HFF-Myc (cell line): ENCODE measurements around the gene LTBP1.

Experiments used
- DNase-seq: peaks from one replicate; pipeline ENCODE4 v3.0.0-alpha.2; 2011; ENCODE audit warnings: low read depth; ENCODE audit errors: extremely low read depth
- H3K4me3 ChIP-seq: replicated peaks from 2 replicates; pipeline ENCODE4 v1.5.1; 2011; ENCODE audit warnings: low read depth, mild to moderate bottlenecking, control low read depth, low read length
- TF ChIP-seq, protein P1 (sequence below): IDR thresholded peaks from 2 replicates; pipeline ENCODE4 v1.5.1; 2012; ENCODE audit warnings: mild to moderate bottlenecking, low read depth, low read length, control low read depth; ENCODE audit errors: missing control alignments

The LTBP1 gene

DNA sequence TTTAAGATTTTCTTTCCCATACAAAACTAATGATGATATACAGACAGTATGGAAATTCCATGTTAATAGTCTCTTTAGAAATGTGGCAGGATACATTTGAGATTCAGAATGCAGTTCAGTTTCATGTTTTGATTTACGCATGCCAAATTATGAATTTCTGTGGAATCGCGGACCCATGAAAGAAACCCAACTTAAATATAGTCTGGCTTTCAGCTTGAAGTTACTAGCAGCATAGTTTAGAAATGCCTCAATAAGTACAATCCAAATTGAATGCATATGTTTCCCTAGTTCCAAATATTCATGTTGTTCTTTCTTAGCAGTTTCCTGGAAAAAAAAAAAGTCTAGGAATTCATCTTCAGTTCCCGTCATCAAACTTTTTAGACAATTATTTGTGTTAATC is 365.6 kb downstream of the LTBP1 start:
- TF ChIP-seq, protein P1, sequence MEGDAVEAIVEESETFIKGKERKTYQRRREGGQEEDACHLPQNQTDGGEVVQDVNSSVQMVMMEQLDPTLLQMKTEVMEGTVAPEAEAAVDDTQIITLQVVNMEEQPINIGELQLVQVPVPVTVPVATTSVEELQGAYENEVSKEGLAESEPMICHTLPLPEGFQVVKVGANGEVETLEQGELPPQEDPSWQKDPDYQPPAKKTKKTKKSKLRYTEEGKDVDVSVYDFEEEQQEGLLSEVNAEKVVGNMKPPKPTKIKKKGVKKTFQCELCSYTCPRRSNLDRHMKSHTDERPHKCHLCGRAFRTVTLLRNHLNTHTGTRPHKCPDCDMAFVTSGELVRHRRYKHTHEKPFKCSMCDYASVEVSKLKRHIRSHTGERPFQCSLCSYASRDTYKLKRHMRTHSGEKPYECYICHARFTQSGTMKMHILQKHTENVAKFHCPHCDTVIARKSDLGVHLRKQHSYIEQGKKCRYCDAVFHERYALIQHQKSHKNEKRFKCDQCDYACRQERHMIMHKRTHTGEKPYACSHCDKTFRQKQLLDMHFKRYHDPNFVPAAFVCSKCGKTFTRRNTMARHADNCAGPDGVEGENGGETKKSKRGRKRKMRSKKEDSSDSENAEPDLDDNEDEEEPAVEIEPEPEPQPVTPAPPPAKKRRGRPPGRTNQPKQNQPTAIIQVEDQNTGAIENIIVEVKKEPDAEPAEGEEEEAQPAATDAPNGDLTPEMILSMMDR: no peak
- DNase-seq: no peak
- H3K4me3 ChIP-seq: no peak overlapping the region

DNA sequence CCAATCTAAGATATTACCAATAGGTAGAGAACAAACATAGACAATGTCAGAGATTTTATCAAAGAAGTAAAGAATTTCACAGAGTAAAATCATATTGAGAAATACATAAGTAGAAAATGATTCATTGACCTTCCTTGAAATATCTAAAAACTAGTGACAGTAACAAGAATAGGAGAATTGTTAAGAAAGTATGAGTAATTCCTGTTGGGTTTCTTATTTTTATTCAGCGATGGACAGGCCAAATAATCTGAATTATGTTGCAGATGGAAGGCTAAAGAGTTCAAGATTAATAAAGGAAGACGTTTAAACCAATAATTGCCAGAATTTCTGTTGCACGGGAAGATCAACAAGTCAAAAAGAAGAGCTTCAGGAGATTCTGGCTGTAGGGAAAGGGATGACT is 366.3 kb downstream of the LTBP1 start:
- DNase-seq: no peak
- no peak overlapping the region for H3K4me3 ChIP-seq
- TF ChIP-seq, protein P1: no peak

DNA sequence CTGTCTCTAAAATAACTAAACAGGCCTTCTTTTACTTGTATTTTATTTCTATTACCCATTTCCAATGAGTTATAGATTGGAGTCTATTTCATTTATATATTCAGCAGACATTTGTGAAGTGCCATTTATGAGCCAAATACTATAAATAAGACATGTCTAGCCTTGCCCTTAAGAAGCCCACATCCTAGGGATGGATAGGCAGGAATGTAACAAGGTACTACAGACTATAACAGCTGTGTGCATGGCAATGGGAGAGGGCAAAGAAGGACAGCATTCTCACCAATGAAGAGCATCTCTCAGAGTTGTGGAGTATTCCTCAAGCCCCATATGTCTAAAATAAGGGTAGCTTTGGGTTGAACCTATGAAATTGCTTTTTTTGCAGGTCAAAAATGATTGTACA is 367.8 kb downstream of the LTBP1 start:
- TF ChIP-seq, protein P1: no peak
- H3K4me3 ChIP-seq: no peak overlapping the region
- no peak for DNase-seq

DNA sequence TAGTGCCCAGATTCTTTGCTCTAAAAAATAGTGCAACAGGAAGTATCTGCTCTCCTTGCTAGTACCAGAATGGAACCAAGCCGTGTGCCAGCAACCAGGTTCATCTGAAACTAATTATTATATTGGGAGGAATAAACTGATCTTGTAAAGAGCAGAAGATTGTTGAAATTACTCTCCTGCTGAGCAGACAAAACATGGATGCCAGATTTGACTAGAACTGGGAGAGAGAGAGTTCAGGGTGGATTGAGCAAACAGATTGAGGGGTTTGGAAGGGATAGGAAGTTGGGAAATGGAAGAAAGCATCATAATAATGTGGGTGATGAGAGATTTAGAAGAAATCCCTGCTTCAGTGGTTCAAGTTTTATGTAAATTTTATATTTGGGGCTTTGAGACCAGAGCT is 369.6 kb downstream of the LTBP1 start:
- DNase-seq: no peak
- H3K4me3 ChIP-seq: no peak overlapping the region
- TF ChIP-seq, protein P1: no peak

DNA sequence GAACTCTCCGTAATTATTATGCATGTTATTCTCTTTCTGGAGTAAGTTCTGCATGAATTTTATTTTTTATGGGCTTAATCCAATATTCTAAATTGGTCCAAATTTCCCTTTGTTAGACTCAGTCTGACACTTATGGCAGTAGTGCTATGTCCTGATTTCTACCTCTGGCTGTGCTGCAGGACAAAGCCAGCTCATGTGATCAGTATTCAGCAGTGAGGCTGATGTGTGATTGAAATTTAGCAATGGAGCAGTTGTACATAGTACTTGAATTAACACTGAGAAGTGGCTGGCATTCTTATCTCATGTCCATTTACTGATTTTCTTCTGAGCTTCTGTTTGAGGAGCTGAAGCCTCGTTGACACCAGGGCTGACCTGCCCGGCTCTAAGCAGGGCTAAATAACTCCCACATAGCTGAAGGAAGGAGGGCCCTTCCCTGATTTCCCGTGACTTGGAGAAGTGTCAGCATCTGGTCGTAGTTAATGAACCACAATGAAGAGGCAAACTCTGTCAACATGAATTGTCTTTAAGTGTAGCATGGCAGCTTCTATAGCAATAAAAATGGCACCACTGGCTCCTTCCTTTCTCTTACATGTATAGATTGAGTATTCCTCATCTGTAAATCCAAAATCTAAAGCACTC is 370.7 kb downstream of the LTBP1 start:
- TF ChIP-seq, protein P1: no peak
- DNase-seq: no peak
- H3K4me3 ChIP-seq: no peak overlapping the region

DNA sequence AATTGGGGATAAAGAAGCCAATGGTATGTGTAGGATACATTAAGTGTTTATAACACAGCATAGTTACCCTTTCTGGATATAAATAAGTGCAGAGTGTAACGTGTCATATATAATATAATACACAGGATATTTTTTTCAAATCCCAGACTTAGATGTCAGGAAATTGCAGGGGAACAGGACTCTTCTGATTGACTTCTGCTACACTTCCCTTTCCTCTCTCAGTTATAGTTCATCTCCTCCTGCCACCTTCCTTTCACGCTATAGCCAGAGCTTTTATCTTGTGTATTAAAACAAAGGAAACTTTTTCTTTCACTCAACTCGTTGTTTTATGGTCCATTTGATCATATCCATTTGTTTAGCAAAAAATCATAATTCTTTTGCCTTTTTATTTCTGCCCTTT is 371.7 kb downstream of the LTBP1 start:
- DNase-seq: no peak
- TF ChIP-seq, protein P1: no peak
- no peak overlapping the region for H3K4me3 ChIP-seq

DNA sequence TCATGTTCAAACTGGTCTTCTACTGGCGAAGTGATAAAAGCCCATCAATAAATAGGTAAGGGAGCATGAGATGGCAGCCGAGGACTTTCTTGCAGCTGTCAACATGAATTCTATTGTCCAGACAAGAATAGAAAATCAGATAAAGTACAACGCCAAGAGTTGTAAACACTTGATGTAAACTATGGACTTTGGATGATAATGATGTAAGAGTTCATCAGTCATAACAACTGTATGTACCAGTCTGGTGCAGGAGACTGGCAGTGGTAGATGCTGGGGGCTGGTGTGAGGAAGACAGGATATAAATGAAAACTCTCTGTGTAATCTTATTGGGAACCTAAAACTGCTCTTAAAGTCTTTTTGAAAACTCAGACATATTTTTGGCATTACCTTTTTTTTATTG is 373.8 kb downstream of the LTBP1 start:
- no peak for DNase-seq
- H3K4me3 ChIP-seq: no peak overlapping the region
- TF ChIP-seq, protein P1: no peak
